Fibroblast of lung (primary cell): ENCODE data around the gene TCF20. TPM values are rescaled to one million over a fixed set of nuclear protein-coding genes. Genes with fewer than 3 reads are reported as not detected.

Experiments used
- DNase-seq, 2 donors: peaks; one replicate each; pipeline versions ENCODE4 v3.0.0 to v3.0.0-alpha.2; 2010; ENCODE audit warnings: low read depth in 2 of 2
- H2AFZ ChIP-seq: 2 replicates; pipeline ENCODE4 v1.5.1; 2012; ENCODE audit warnings: low read length, control low read depth, inconsistent platforms
- H3K27ac ChIP-seq: 2 replicates; pipeline ENCODE4 v1.5.1; 2011; ENCODE audit warnings: low read length, control low read depth; ENCODE audit not compliant: insufficient read depth
- H3K27me3 ChIP-seq: 2 replicates; pipeline ENCODE4 v1.5.1; 2011; ENCODE audit warnings: mild to moderate bottlenecking, low read length; ENCODE audit not compliant: control insufficient read depth, insufficient read depth
- H3K36me3 ChIP-seq: 2 replicates; pipeline ENCODE4 v1.5.1; 2011; ENCODE audit warnings: low read length; ENCODE audit not compliant: control insufficient read depth, insufficient read depth
- H3K4me1 ChIP-seq: 2 replicates; pipeline ENCODE4 v1.5.1; 2011; ENCODE audit warnings: low read length; ENCODE audit not compliant: control insufficient read depth, insufficient read depth; ENCODE audit errors: extremely low read depth
- H3K4me2 ChIP-seq: 2 replicates; pipeline ENCODE4 v1.5.1; 2011; ENCODE audit warnings: low read length, control low read depth; ENCODE audit not compliant: insufficient read depth; ENCODE audit errors: extremely low read depth
- H3K4me3 ChIP-seq, 4 experiments: fragments of 200-600 bp in 1 of 4; sonication (generic) in 1 of 4; replicated peaks in 1 of 4; 2 replicates each; pipeline ENCODE4 v1.5.1; 2011 to 2016; ENCODE audit warnings: low read length in 4 of 4, low read depth in 3 of 4, mild to moderate bottlenecking in 3 of 4, control low read depth in 2 of 4, inconsistent platforms in 1 of 4, mixed read lengths in 1 of 4; ENCODE audit not compliant: insufficient read depth in 1 of 4; ENCODE audit errors: control extremely low read depth in 1 of 4
- H3K79me2 ChIP-seq: 2 replicates; pipeline ENCODE4 v1.5.1; 2012; ENCODE audit warnings: mild to moderate bottlenecking, low read length, inconsistent platforms; ENCODE audit not compliant: control insufficient read depth, insufficient read depth
- H3K9ac ChIP-seq: 2 replicates; pipeline ENCODE4 v1.5.1; 2011; ENCODE audit warnings: mild to moderate bottlenecking, low read length, control low read depth; ENCODE audit not compliant: insufficient read depth
- H3K9me3 ChIP-seq: 2 replicates; pipeline ENCODE4 v1.5.1; 2012; ENCODE audit warnings: low read depth, low read length; ENCODE audit not compliant: control insufficient read depth, insufficient read depth
- H4K20me1 ChIP-seq: 2 replicates; pipeline ENCODE4 v1.5.1; 2011; ENCODE audit warnings: low read length; ENCODE audit not compliant: control insufficient read depth, insufficient read depth; ENCODE audit errors: extremely low read depth
- EZH2 ChIP-seq: IDR thresholded peaks from 2 replicates; pipeline ENCODE4 v1.5.1; 2012; ENCODE audit warnings: low read length, control low read depth, mild to moderate bottlenecking; ENCODE audit errors: missing control alignments
- polyA plus RNA-seq, 2 donors: library from polyadenylated mRNA; depleted of rRNA in 1 of 2; stranded (reverse) in 1 of 2; unstranded in 1 of 2; fragments of >200 nt; gene quantifications; 2 replicates each; pipeline ENCODE4 v1.2.1, GENCODE V29; 2011 to 2012; ENCODE audit warnings: missing spikeins in 1 of 2
- total RNA-seq: library from RNA; depleted of rRNA; stranded (reverse); fragments of >200 nt; gene quantifications from 2 replicates; pipeline ENCODE4 v1.2.1, GENCODE V29; 2014
- TF ChIP-seq, protein P1 (sequence below), 2 donors: IDR thresholded peaks in 1 of 2; conservative IDR thresholded peaks in 1 of 2; 1 replicate in 1 of 2; 2 replicates in 1 of 2; pipeline ENCODE4 v1.5.1; 2011 to 2012; ENCODE audit warnings: low read length in 2 of 2, control low read depth in 1 of 2, inconsistent platforms in 1 of 2, low read depth in 1 of 2, mild to moderate bottlenecking in 1 of 2

TCF20 gene
- total and polyA plus RNA-seq, 2 donors (not counting 1 experiment from before 2014, with no cell fraction given), result 11.8 to 25.4 TPM

DNA sequence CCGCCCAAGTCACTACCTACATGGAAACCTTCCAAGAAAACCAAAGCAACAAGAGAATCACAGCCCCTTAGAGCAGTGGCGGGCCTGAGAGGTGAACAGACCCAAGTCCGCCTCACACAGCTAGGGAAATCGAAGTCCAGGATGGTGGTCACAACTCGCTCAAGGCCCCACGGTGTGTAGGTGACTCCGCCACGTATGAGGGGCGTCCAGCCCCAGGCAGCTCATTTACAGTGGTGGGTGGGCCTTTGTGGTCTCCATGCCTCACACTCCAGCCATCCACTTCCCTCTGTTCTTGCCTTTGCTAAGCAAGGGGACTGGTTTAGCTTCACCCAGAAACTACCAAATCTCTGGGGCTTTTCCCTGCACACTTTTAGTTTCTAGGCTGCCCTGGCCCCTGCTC, 9.7 kb upstream of the TCF20 start:
- Histone ChIP-seq H3K79me2 (no peaks in the 10 kb centered on the region), H2AFZ (no peak overlapping the region), H3K27me3 (peaks cover 33% of the 10 kb centered on the region), H3K4me2 (no peak overlapping the region), H3K4me1 (no peaks in the 10 kb centered on the region), H3K36me3 (no peaks in the 10 kb centered on the region), H3K9me3 (no peaks in the 10 kb centered on the region), H3K27ac (no peak overlapping the region), H4K20me1 (no peaks in the 10 kb centered on the region), H3K4me3 (no peak overlapping the region), H3K9ac (no peak overlapping the region)
- TF ChIP-seq EZH2, result no peak
- TF ChIP-seq, protein P1, sequence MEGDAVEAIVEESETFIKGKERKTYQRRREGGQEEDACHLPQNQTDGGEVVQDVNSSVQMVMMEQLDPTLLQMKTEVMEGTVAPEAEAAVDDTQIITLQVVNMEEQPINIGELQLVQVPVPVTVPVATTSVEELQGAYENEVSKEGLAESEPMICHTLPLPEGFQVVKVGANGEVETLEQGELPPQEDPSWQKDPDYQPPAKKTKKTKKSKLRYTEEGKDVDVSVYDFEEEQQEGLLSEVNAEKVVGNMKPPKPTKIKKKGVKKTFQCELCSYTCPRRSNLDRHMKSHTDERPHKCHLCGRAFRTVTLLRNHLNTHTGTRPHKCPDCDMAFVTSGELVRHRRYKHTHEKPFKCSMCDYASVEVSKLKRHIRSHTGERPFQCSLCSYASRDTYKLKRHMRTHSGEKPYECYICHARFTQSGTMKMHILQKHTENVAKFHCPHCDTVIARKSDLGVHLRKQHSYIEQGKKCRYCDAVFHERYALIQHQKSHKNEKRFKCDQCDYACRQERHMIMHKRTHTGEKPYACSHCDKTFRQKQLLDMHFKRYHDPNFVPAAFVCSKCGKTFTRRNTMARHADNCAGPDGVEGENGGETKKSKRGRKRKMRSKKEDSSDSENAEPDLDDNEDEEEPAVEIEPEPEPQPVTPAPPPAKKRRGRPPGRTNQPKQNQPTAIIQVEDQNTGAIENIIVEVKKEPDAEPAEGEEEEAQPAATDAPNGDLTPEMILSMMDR (conservative IDR thresholded peaks at IDR 0.05 in 1 of 2, IDR thresholded peaks at IDR 0.05 in 1 of 2; ENCODE audit: low read depth in 1 of 2, low read length in 2 of 2), result no peak
- DNase-seq, result no peak

DNA sequence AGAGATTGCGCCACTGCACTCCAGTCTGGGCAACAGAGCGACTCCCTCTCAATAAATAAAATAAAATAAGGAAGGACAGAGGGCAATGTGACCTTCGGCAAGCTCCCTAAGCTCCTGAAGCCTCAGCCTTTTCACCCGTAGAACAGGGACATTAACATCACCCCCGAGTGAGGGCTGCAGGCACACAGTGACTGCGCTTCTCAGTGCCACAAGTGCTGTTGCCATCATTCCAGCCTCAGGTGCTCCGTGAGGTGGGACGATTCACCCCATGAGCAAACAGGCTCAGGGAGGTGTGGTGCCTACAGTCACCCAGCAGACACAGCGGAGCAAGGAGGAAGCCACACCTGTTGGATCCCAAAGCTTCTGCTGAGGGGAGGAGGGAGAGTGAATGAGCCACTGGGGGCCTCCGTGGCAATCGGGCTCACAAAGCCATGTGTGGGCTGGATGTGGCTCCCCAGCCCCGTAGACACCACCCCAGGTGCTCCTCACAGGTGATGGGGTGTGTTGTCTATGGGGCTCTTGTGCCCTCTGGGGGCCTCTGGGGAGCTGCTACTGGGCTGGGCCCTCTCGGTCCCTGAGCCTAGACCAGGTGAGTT, 9.1 kb upstream of the TCF20 start:
- no peak for DNase-seq
- Histone ChIP-seq H3K9ac (no peak overlapping the region), H4K20me1 (no peaks in the 10 kb centered on the region), H3K79me2 (no peaks in the 10 kb centered on the region), H3K9me3 (no peaks in the 10 kb centered on the region), H3K27me3 (peaks cover 33% of the 10 kb centered on the region), H3K4me3 (no peak overlapping the region), H3K36me3 (no peaks in the 10 kb centered on the region), H3K4me2 (no peak overlapping the region), H3K4me1 (no peaks in the 10 kb centered on the region), H3K27ac (no peak overlapping the region), H2AFZ (no peak overlapping the region)
- TF ChIP-seq, protein P1 (conservative IDR thresholded peaks at IDR 0.05 in 1 of 2, IDR thresholded peaks at IDR 0.05 in 1 of 2; ENCODE audit: low read depth in 1 of 2, low read length in 2 of 2), result no peak
- TF ChIP-seq EZH2, result no peak

DNA sequence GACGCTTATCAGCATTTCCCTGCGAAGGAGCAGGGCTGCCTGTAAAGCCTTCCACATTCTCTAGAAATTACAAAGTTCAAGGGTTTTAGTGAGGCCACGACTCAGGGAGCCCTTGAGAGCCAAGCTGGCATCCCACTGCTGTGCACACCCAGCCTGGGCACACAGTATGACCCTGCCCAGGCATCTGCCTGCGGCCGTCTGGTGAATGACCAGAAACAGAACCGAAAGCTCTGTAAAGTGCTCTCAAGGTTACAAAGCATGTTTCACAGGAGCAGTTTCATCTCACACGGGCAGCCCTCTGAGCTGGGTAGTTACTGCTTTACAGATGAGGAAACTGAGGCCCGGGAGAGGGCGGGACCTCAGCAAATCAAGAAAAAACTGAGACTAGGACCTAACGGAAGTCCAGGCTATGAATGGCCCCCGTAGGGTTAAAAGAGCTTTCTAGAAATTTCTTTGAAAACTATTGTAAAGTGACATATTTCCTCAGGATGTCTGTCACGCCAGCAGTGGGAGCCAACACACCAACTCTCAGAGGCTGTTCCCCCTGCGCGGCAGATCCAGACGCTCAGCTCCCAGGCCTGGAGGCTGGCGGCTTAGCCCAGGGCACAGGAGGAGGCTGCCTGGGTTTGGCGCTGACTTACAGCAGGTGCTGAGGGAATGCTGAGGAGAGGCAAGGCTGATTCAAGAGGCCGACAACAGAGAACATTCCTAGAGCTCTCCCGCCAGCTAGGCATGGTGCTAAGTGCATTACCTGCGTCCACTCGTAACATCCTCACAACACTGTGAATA, 7.7 kb upstream of the TCF20 start:
- H3K9me3 ChIP-seq, result no peaks in the 10 kb centered on the region
- no peaks in the 10 kb centered on the region for H4K20me1 ChIP-seq
- no peak overlapping the region for H3K9ac ChIP-seq
- no peaks in the 10 kb centered on the region for H3K79me2 ChIP-seq
- no peak overlapping the region for H3K27ac ChIP-seq
- TF ChIP-seq, protein P1 (conservative IDR thresholded peaks at IDR 0.05 in 1 of 2, IDR thresholded peaks at IDR 0.05 in 1 of 2; ENCODE audit: low read depth in 1 of 2, low read length in 2 of 2), result peak in 1 of 2 donors; percentile 32
- no peak for TF ChIP-seq EZH2
- H3K4me2 ChIP-seq, result no peak overlapping the region
- H3K4me1 ChIP-seq, result no peaks in the 10 kb centered on the region
- H3K4me3 ChIP-seq, result no peak overlapping the region
- H3K36me3 ChIP-seq, result no peaks in the 10 kb centered on the region
- no peak overlapping the region for H2AFZ ChIP-seq
- peaks cover 25% of the 10 kb centered on the region for H3K27me3 ChIP-seq
- DNase-seq, result peak in 1 of 2 donors; percentile 11
